RWPE1 (cell line): ENCODE measurements around the gene PIPOX.
A peak's percentile ranks its signal among the peaks of the same experiment; 100 is the strongest.

Experiments used
- CTCF ChIA-PET: fragments of 350-600 bp; sonication (Branson Sonifier 250); formaldehyde crosslinking; extraction: SDS; loops from one replicate; lab custom pipeline; 2021; lab: Yijun Ruan, JAX
- POLR2A ChIA-PET: fragments of 400-600 bp; formaldehyde crosslinking; extraction: SDS; loops from one replicate; lab custom pipeline; 2020; ENCODE audit warnings: antibody characterized with exemption; ENCODE audit not compliant: low non-redundant PET; lab: Yijun Ruan, JAX
- DNase-seq: peaks from one replicate; pipeline ENCODE4 v3.0.0; 2012; ENCODE audit warnings: low spot score
- H3K27ac ChIP-seq: fragments of 450-650 bp; 2 replicates; pipeline ENCODE4 v1.5.1; 2017
- TF ChIP-seq, protein P1 (sequence below): fragments of 450-650 bp; conservative IDR thresholded peaks from 2 replicates; pipeline ENCODE4 v1.5.1; 2017; ENCODE audit warnings: low read depth, mild to moderate bottlenecking

Gene PIPOX

DNA sequence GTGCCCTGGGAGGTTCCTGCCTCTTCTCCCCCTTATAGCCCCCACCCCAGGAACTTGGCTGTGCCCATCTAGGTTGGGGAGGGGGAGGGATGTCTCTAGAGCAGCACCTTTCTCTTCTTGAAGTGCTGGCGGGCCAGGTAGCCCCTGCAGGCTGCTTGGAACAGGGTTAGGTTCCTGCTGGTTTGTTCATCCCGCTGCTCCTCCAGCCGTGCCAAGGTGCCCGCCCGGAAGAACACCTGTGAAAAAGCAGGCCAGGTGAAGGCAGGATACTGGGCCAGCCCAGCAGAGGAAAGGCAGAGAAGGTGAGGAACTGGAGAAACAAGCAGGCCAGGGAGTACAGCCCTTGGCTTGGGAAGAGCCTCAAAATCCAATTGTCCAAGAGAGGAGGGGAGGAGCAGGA is 56.6 kb downstream of the PIPOX start:
- ChIA-PET CTCF (interaction anchor here (1.1 to 1.4 kb wide), 3 partner anchors 12 to 18 kb away, joined by 4 to 6 read pairs (median 4); no protein-coding TSS in a partner anchor), POLR2A (no interaction called here)
- TF ChIP-seq, protein P1, sequence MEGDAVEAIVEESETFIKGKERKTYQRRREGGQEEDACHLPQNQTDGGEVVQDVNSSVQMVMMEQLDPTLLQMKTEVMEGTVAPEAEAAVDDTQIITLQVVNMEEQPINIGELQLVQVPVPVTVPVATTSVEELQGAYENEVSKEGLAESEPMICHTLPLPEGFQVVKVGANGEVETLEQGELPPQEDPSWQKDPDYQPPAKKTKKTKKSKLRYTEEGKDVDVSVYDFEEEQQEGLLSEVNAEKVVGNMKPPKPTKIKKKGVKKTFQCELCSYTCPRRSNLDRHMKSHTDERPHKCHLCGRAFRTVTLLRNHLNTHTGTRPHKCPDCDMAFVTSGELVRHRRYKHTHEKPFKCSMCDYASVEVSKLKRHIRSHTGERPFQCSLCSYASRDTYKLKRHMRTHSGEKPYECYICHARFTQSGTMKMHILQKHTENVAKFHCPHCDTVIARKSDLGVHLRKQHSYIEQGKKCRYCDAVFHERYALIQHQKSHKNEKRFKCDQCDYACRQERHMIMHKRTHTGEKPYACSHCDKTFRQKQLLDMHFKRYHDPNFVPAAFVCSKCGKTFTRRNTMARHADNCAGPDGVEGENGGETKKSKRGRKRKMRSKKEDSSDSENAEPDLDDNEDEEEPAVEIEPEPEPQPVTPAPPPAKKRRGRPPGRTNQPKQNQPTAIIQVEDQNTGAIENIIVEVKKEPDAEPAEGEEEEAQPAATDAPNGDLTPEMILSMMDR, result no peak
- DNase-seq, result no peak
- H3K27ac ChIP-seq, result no peak overlapping the region

DNA sequence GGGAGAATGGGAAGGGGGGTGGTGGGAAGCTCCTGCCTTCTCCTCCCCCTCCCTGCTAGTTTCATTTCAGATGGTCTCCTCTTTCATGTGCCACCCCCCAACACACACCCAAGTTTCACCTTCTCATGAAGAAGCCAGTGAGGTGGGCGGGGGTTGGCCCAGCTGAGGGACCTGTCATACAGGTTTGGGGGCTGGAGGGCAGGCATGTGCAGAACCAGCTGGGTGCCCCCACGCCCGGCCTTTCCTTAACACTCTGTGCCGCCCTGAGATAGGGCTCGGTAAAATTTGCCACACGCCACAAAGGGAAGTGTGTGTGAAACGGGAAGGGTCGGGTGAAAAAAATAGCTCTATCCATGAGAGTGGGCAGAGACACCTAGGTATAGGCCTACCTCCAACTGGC is 57.4 kb downstream of the PIPOX start:
- no peak overlapping the region for H3K27ac ChIP-seq
- ChIA-PET POLR2A (no interaction called here), CTCF (interaction anchor here (1.1 to 1.4 kb wide), 2 partner anchors 12 to 17 kb away, joined by 4 to 6 read pairs; no protein-coding TSS in a partner anchor)
- DNase-seq, result no peak
- TF ChIP-seq, protein P1, result no peak

DNA sequence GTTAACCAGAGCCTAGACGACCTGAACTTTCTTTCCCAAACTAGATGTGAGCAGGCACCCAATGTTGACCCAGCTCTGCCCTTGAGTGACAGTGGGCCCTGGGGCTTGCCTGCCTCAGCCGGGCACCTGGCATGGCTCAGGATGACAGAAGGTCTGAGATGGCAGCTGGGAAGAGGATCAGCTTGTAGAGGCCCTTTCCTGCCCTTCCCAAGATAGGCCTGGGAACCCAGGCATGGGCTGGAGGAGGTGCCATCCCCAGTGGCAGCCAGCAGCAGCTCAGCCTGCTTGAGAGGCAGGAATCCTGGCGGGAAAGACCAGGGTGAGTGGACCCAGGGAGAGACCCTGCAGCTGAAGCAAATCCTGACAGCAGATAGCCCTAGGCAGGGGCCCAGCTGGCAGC is 59.1 kb downstream of the PIPOX start:
- ChIA-PET POLR2A (no interaction called here), CTCF (interaction anchor here (1.5 kb wide), 1 partner anchor 375 kb away, joined by 3 read pairs; no protein-coding TSS in a partner anchor)
- H3K27ac ChIP-seq, result peak overlapping the region; percentile 15; the same call in 1 of the 2 replicates
- TF ChIP-seq, protein P1, result no peak
- DNase-seq, result no peak

DNA sequence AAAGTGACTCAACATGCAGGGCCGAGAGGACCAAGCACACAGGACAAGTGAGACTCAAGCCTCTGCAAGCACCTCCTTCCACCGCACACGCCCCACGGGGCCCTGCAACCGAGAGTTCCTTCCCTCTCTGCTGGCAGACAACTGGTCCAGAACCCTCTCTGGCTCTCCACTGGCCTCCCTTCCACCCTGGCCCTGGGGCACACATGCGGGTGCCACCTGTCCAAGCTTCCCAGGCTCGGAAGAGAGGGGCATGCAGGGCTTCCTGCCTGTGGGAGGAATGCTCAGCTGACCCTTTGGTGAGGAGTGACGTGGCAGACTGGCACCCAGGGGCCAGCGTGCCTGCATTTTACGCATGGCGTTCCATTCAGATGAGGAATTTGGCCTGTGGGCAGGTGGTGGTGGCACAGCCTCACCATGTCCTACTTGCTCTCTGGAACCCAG is 59.8 kb downstream of the PIPOX start:
- ChIA-PET POLR2A (no interaction called here), CTCF (interaction anchor here (1.1 to 1.5 kb wide), 2 partner anchors 15 to 376 kb away, joined by 3 read pairs; no protein-coding TSS in a partner anchor)
- DNase-seq, result peak; percentile 50
- H3K27ac ChIP-seq, result peak overlapping the region; percentile 15; the same call in 1 of the 2 replicates
- TF ChIP-seq, protein P1, result no peak

DNA sequence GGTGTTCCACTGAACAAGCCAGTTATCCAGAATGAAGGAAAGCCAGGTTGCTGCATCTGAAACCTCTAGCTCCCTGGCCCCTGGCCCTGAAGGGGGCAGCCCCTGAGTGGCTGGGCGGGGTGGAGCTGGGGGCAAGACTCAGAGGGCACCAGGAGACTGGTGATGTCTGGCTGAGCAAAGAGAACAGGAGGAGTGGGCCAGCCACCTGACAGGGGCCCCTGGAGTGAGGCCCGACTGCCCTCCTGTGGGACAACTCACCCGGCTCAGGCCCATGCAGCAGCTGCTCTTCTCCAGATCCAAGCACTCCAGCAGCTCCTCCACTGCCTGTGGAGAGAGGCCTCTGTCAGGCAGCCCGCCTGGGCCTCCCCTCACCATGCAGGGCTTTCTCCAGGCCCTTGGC is 60.4 kb downstream of the PIPOX start:
- CTCF ChIA-PET, result interaction anchor here (1.1 to 1.5 kb wide), 2 partner anchors 14 to 377 kb away, joined by 3 read pairs; no protein-coding TSS in a partner anchor
- 0 out of 2 replicates have a peak overlapping the region, but pooled peaks have one; percentile 15 for H3K27ac ChIP-seq
- no peak for DNase-seq
- POLR2A ChIA-PET, result no interaction called here
- TF ChIP-seq, protein P1, result no peak
